Kidney epithelial cell (primary cell): ENCODE measurements around the gene KIAA0408. TPM values are rescaled to one million over a fixed set of nuclear protein-coding genes. Genes with fewer than 3 reads are reported as not detected.
A peak's percentile ranks its signal among the peaks of the same experiment; 100 is the strongest.

ENCODE experiments used
- DNase-seq: peaks from one replicate; pipeline ENCODE4 v3.0.0-alpha.2; 2010; ENCODE audit warnings: low read depth
- H3K27me3 ChIP-seq: 2 replicates; pipeline ENCODE4 v1.6.0; 2011; ENCODE audit warnings: low read length; ENCODE audit not compliant: control insufficient read depth, insufficient read depth
- H3K36me3 ChIP-seq: 2 replicates; pipeline ENCODE4 v1.5.1; 2011; ENCODE audit warnings: low read length; ENCODE audit not compliant: control insufficient read depth, insufficient read depth
- H3K4me3 ChIP-seq: 2 replicates; pipeline ENCODE4 v1.5.1; 2011; ENCODE audit warnings: low read depth, mild to moderate bottlenecking, control low read depth, low read length
- total RNA-seq: library from RNA; depleted of rRNA; stranded (reverse); fragments of >200 nt; gene quantifications from 2 replicates; pipeline ENCODE4 v1.2.3, GENCODE V29; 2015
- TF ChIP-seq, protein P1 (sequence below): IDR thresholded peaks from 2 replicates; pipeline ENCODE4 v1.5.1; 2011; ENCODE audit warnings: mild to moderate bottlenecking, moderate library complexity, low read length, control low read depth, inconsistent platforms; ENCODE audit not compliant: insufficient read depth, poor library complexity, severe bottlenecking

KIAA0408 gene
- total RNA-seq, 1 donor from 2014 or later: 13.5 TPM

GRCh38 chr6:127468936-127469335, 9.7 kb upstream of the KIAA0408 start:
- no peaks in the 10 kb centered on the region for H3K36me3 ChIP-seq
- no peaks in the 10 kb centered on the region for H3K27me3 ChIP-seq
- TF ChIP-seq, protein P1, sequence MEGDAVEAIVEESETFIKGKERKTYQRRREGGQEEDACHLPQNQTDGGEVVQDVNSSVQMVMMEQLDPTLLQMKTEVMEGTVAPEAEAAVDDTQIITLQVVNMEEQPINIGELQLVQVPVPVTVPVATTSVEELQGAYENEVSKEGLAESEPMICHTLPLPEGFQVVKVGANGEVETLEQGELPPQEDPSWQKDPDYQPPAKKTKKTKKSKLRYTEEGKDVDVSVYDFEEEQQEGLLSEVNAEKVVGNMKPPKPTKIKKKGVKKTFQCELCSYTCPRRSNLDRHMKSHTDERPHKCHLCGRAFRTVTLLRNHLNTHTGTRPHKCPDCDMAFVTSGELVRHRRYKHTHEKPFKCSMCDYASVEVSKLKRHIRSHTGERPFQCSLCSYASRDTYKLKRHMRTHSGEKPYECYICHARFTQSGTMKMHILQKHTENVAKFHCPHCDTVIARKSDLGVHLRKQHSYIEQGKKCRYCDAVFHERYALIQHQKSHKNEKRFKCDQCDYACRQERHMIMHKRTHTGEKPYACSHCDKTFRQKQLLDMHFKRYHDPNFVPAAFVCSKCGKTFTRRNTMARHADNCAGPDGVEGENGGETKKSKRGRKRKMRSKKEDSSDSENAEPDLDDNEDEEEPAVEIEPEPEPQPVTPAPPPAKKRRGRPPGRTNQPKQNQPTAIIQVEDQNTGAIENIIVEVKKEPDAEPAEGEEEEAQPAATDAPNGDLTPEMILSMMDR: no peak
- DNase-seq: no peak
- no peak overlapping the region for H3K4me3 ChIP-seq

DNA sequence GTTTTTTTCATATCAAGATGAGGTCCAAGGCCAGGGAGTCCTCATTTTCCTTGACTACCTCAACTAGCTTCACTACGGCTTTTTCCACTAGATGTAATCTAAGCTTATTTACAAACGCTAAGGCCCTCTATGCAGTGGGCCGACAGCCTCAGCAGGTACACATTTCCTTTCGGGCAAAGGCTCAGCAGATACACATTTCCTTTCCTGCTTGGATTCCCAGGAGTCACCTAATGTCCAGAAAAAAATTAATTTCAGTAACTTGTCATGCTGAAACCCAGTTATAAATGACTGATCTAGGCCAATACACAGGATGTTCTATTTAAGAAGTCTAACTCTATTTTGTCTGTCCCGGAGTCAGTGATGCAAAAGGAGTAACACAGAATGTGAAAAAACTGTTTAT, 7.2 kb upstream of the KIAA0408 start:
- TF ChIP-seq, protein P1: no peak
- no peak for DNase-seq

GRCh38 chr6:127464881-127465459, 5.8 kb upstream of the KIAA0408 start:
- Histone ChIP-seq H3K36me3 (no peaks in the 10 kb centered on the region), H3K27me3 (no peaks in the 10 kb centered on the region), H3K4me3 (no peak overlapping the region)
- TF ChIP-seq, protein P1: peak; percentile 93
- DNase-seq: no peak

More for the DNA sequence above, 7.2 kb upstream of the KIAA0408 start:
- Histone ChIP-seq H3K27me3 (no peaks in the 10 kb centered on the region), H3K36me3 (no peaks in the 10 kb centered on the region), H3K4me3 (no peak overlapping the region)

GRCh38 chr6:127464161-127464880, 5.1 kb upstream of the KIAA0408 start:
- H3K36me3 ChIP-seq: no peaks in the 10 kb centered on the region
- H3K4me3 ChIP-seq: no peak overlapping the region
- DNase-seq: no peak
- H3K27me3 ChIP-seq: no peaks in the 10 kb centered on the region
- TF ChIP-seq, protein P1: no peak

DNA sequence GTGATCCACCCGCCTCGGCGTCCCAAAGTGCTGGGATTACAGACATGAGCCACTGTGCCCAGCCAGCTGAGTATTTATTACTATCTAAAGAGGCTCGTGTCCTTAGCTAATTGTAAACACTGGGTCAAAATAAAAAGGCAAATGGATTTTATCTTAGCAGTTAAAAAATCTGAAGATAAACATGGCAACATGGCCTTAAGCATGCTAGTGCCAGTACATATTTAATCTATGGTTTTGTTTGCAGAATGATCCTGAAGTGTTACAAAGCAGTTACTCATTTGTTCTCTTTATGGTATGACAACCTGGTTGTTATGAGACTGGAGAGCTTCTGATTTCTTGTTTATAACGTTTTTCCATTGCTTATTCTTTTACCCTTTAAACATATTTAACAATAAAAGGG, 3.9 kb upstream of the KIAA0408 start:
- no peaks in the 10 kb centered on the region for H3K27me3 ChIP-seq
- H3K36me3 ChIP-seq: no peaks in the 10 kb centered on the region
- H3K4me3 ChIP-seq: no peak overlapping the region
- no peak for DNase-seq
- TF ChIP-seq, protein P1: no peak
